HL-60 (cell line): ENCODE measurements around the gene OPN1MW3.
"Not testable (repeated sequence)": the region's sequence is repeated elsewhere in the genome, so short reads cannot be mapped to it uniquely, and the experiment has no call there.

Experiments used
- CTCF ChIP-seq: IDR thresholded peaks from one replicate; pipeline ENCODE4 v1.5.1; 2011; ENCODE audit warnings: low read length, control low read depth, inconsistent platforms; ENCODE audit not compliant: insufficient read depth
- GABPA ChIP-seq: IDR thresholded peaks from 2 replicates; pipeline ENCODE4 v1.6.1; 2012; ENCODE audit warnings: low read depth
- POLR2AphosphoS5 ChIP-seq: IDR thresholded peaks from 2 replicates; pipeline ENCODE4 v1.6.1; 2012; ENCODE audit warnings: low read depth
- SPI1 ChIP-seq: IDR thresholded peaks from 2 replicates; pipeline ENCODE4 v1.6.1; 2012; ENCODE audit warnings: low read depth, mild to moderate bottlenecking, borderline replicate concordance
- TF ChIP-seq, protein P1 (sequence below): IDR thresholded peaks from 2 replicates; pipeline ENCODE4 v1.6.1; 2012; ENCODE audit warnings: low read depth; ENCODE audit not compliant: insufficient replicate concordance

DNA sequence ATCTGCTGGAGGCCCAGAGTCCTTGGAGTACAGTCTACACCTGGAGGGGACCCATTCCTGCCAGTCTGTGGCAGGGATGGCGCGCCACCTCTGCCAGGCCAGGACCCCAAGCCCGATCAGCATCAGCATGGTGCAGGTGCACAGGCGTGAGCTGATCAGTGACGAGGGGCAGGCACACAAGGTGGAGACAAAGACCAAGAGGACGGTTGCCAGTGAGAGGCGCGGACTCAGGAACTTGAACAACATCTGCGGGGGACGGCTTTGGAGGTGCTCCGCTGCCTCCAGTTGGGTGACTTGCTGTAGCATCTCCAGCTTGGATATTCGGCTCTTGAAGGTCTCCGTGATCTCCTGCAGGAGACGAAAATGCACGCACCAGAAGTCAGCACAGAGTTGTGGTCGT is 23.8 kb upstream of the OPN1MW3 start:
- TF ChIP-seq CTCF, POLR2AphosphoS5, GABPA, SPI1: not testable (repeated sequence)
- TF ChIP-seq, protein P1, sequence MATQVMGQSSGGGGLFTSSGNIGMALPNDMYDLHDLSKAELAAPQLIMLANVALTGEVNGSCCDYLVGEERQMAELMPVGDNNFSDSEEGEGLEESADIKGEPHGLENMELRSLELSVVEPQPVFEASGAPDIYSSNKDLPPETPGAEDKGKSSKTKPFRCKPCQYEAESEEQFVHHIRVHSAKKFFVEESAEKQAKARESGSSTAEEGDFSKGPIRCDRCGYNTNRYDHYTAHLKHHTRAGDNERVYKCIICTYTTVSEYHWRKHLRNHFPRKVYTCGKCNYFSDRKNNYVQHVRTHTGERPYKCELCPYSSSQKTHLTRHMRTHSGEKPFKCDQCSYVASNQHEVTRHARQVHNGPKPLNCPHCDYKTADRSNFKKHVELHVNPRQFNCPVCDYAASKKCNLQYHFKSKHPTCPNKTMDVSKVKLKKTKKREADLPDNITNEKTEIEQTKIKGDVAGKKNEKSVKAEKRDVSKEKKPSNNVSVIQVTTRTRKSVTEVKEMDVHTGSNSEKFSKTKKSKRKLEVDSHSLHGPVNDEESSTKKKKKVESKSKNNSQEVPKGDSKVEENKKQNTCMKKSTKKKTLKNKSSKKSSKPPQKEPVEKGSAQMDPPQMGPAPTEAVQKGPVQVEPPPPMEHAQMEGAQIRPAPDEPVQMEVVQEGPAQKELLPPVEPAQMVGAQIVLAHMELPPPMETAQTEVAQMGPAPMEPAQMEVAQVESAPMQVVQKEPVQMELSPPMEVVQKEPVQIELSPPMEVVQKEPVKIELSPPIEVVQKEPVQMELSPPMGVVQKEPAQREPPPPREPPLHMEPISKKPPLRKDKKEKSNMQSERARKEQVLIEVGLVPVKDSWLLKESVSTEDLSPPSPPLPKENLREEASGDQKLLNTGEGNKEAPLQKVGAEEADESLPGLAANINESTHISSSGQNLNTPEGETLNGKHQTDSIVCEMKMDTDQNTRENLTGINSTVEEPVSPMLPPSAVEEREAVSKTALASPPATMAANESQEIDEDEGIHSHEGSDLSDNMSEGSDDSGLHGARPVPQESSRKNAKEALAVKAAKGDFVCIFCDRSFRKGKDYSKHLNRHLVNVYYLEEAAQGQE = not testable (repeated sequence)
